Body of pancreas (tissue), 4 donors: ENCODE results near the gene TMEM218. TPM values are rescaled to one million over a fixed set of nuclear protein-coding genes. Genes with fewer than 3 reads are reported as not detected.

Source experiments
- ATAC-seq: fragments of 150-250 bp; one replicate; pipeline ENCODE4 v1.9.1; 2016
- DNase-seq, 4 donors: peaks; one replicate each; pipeline ENCODE4 v3.0.0-alpha.2; 2019
- H3K27ac ChIP-seq, 4 donors: fragments of 200-600 bp; sonication (generic); 1 replicate in 3 of 4; 2 replicates in 1 of 4; pipeline versions ENCODE4 v1.5.1 to v1.6.1; 2016 to 2019; ENCODE audit warnings: mild to moderate bottlenecking in 1 of 4, mixed read lengths in 1 of 4, moderate library complexity in 1 of 4
- H3K27me3 ChIP-seq, 2 donors: fragments of 200-600 bp; sonication (generic); one replicate each; pipeline ENCODE4 v1.6.0; 2016; ENCODE audit warnings: mild to moderate bottlenecking in 1 of 2
- H3K36me3 ChIP-seq, 2 donors: fragments of 200-600 bp; sonication (generic); replicated peaks in 1 of 2; 2 replicates each; pipeline ENCODE4 v1.5.1; 2016; ENCODE audit warnings: low read depth in 2 of 2; ENCODE audit not compliant: insufficient read depth in 1 of 2
- H3K4me1 ChIP-seq: fragments of 200-600 bp; sonication (generic); one replicate; pipeline ENCODE4 v1.6.0; 2016
- H3K4me3 ChIP-seq, 2 donors: fragments of 200-600 bp; sonication (generic); 1 replicate in 1 of 2; 2 replicates in 1 of 2; pipeline ENCODE4 v1.5.1; 2016 to 2019
- H3K9me3 ChIP-seq, 3 donors: fragments of 200-600 bp; sonication (generic); 1 replicate in 2 of 3; 2 replicates in 1 of 3; pipeline ENCODE4 v1.5.1; 2016
- CTCF ChIP-seq, 7 experiments: fragments of 450-650 bp in 4 of 7; fragments of 200-600 bp in 3 of 7; sonication (generic) in 3 of 7; IDR thresholded peaks; one replicate each; pipeline ENCODE4 v1.5.1; 2016 to 2019; ENCODE audit warnings: antibody characterized with exemption in 7 of 7
- POLR2A ChIP-seq, 3 donors: fragments of 450-650 bp; IDR thresholded peaks; one replicate each; pipeline ENCODE4 v1.6.1; 2016; ENCODE audit warnings: antibody characterized with exemption in 3 of 3, mild to moderate bottlenecking in 2 of 3
- WGBS, 2 donors: methylation state at CpG; one replicate each; pipeline ENCODE4 v1.1.5; 2017; 5-methylcytosine and 5-hydroxymethylcytosine counted together
- intact Hi-C: fragments of 100-400 bp; cut with DNase I; formaldehyde crosslinking; loops from one replicate; pipeline ENCODE4 v1.15.1; 2023
- total RNA-seq, 2 donors: library from RNA; depleted of rRNA; stranded (reverse); fragments of >200 nt; gene quantifications; one replicate each; pipeline ENCODE4 v1.1.0, GENCODE V29; 2016

The TMEM218 gene
- 10 to 100 TPM in 1 of 2 donors, 1 to 10 TPM in 1; 8.8 to 10.2 TPM for total RNA-seq

- H3K36me3 ChIP-seq, result no peaks in the 10 kb centered on the region
- TF ChIP-seq CTCF (IDR thresholded peaks at IDR 0.05) (no peak), POLR2A (IDR thresholded peaks at IDR 0.05) (peak in 2 of 3 donors; percentile 59 to 61)
- no peaks in the 10 kb centered on the region for H3K9me3 ChIP-seq
- peak within 1 kb of the TSS; percentile 9 to 47 for H3K4me3 ChIP-seq
- H3K4me1 ChIP-seq, result peaks cover 8% of the 10 kb centered on the region
- H3K27ac ChIP-seq, result peak within 1 kb of the TSS; percentile 51 to 77 (median 66)
- DNase-seq (peak; percentile 99), ATAC-seq (peak; percentile 100)
- H3K27me3 ChIP-seq, result no peaks in the 10 kb centered on the region
- intact Hi-C loops, result no loop called here
- WGBS, 2 donors, result 4 to 7% methylated on average over 34 to 49 of the region's 49 CpGs
Measured at GRCh38 chr11:125111343-125112207, at the start of gene TMEM218. TSS of gene TMEM218 (minus strand) at chr11:125111626. CDS start at chr11:125102241, 9,385 bp downstream.

- Histone ChIP-seq H3K27ac (no peak overlapping the region), H3K4me1 (peaks cover under 1% of the 10 kb centered on the region), H3K4me3 (no peak overlapping the region), H3K27me3 (no peaks in the 10 kb centered on the region), H3K36me3 (no peaks in the 10 kb centered on the region), H3K9me3 (no peaks in the 10 kb centered on the region)
- 72% methylated on average over 10 of the region's 10 CpGs for WGBS, 2 donors
- DNase-seq, result peak in 1 of 4 donors; percentile 37
- TF ChIP-seq CTCF (IDR thresholded peaks at IDR 0.05) (peak in 1 of 7 experiments; percentile 18), POLR2A (IDR thresholded peaks at IDR 0.05) (no peak)
- intact Hi-C loops, result no loop called here
- no peak for ATAC-seq
Measured at GRCh38 chr11:125157953-125158680, 46.7 kb upstream of the TMEM218 start.

GRCh38 chr11:125157118-125157733, 45.8 kb upstream of the TMEM218 start:
- H3K4me1 ChIP-seq, result no peaks in the 10 kb centered on the region
- no peak for ATAC-seq
- H3K9me3 ChIP-seq, result no peaks in the 10 kb centered on the region
- 83 to 87% methylated on average over 6 of the region's 6 CpGs for WGBS, 2 donors
- H3K4me3 ChIP-seq, result no peak overlapping the region
- no peaks in the 10 kb centered on the region for H3K27me3 ChIP-seq
- no peaks in the 10 kb centered on the region for H3K36me3 ChIP-seq
- DNase-seq, result no peak
- intact Hi-C loops, result no loop called here
- H3K27ac ChIP-seq, result no peak overlapping the region
- no peak for TF ChIP-seq CTCF (IDR thresholded peaks at IDR 0.05)
- no peak for TF ChIP-seq POLR2A (IDR thresholded peaks at IDR 0.05)

GRCh38 chr11:125156346-125157117, 45.1 kb upstream of the TMEM218 start:
- Histone ChIP-seq H3K9me3 (no peaks in the 10 kb centered on the region), H3K27me3 (no peaks in the 10 kb centered on the region), H3K36me3 (no peaks in the 10 kb centered on the region), H3K4me3 (no peak overlapping the region), H3K27ac (no peak overlapping the region), H3K4me1 (no peaks in the 10 kb centered on the region)
- DNase-seq, result no peak
- 79 to 87% methylated on average over 8 of the region's 8 CpGs for WGBS, 2 donors
- ATAC-seq, result no peak
- TF ChIP-seq CTCF (IDR thresholded peaks at IDR 0.05), result no peak
- TF ChIP-seq POLR2A (IDR thresholded peaks at IDR 0.05), result no peak
- intact Hi-C loops, result no loop called here
